K562 (cell line): ENCODE data around the gene NYNRIN. TPM values are rescaled to one million over a fixed set of nuclear protein-coding genes. Genes with fewer than 3 reads are reported as not detected.

Experiments
- ATAC-seq: fragments of 200-7000 bp; cut with Tn5 transposase; 3 replicates; pipeline ENCODE4 v1.9.1; 2020; ENCODE audit warnings: moderate library complexity
- BruUV-seq: library from RNA; stranded (reverse); fragments of 400-500 nt; replicated peaks from 2 replicates; lab custom pipeline; 2021; lab: Mats Ljungman, UMichigan
- CTCF ChIA-PET: fragments of 300-600 bp; formaldehyde crosslinking; extraction: SDS; loops from one replicate; lab custom pipeline; 2021; ENCODE audit warnings: low intra/inter-chr PET ratio; lab: Yijun Ruan, JAX
- POLR2A ChIA-PET: fragments of 300-600, 350-650 bp; sonication (Branson Sonifier 250); formaldehyde crosslinking; extraction: SDS; loops from one replicate; lab custom pipeline; 2021; ENCODE audit warnings: antibody characterized with exemption, inconsistent platforms; lab: Yijun Ruan, JAX
- DNase-seq, 4 experiments: peaks; one replicate each; pipeline versions ENCODE4 v3.0.0 to v3.0.0-alpha.2; 2011 to 2018; ENCODE audit warnings: low spot score in 3 of 4, mixed read lengths in 3 of 4; ENCODE audit errors: extremely low read depth in 1 of 4
- FAIRE-seq: peaks from 2 replicates; lab custom pipeline; 2011; peaks lifted over from hg19 to GRCh38; lab: Jason Lieb, UNC
- H2AFZ ChIP-seq: 2 replicates; pipeline ENCODE4 v1.6.0; 2011; ENCODE audit warnings: low read depth, low read length, control low read depth, inconsistent platforms
- H3K27ac ChIP-seq: fragments of 200-600 bp; 3 replicates; pipeline ENCODE4 v1.8.0; 2011; ENCODE audit warnings: low read depth, mild to moderate bottlenecking, control low read depth, inconsistent platforms, low read length, moderate library complexity, mixed read lengths; ENCODE audit errors: extremely low read depth
- H3K27me3 ChIP-seq, 2 experiments: fragments of 300-600 bp in 1 of 2; 2 replicates in 1 of 2; 3 replicates in 1 of 2; pipeline versions ENCODE4 v1.6.0 to v1.8.0; 2011; ENCODE audit warnings: inconsistent platforms in 2 of 2, low read length in 2 of 2, mild to moderate bottlenecking in 1 of 2, mixed read lengths in 1 of 2, moderate library complexity in 1 of 2; ENCODE audit not compliant: control insufficient read depth in 2 of 2, insufficient read depth in 2 of 2
- H3K36me3 ChIP-seq: fragments of 300-600 bp; 3 replicates; pipeline ENCODE4 v1.8.0; 2011; ENCODE audit warnings: mild to moderate bottlenecking, low read length, inconsistent platforms; ENCODE audit not compliant: control insufficient read depth, insufficient read depth
- H3K4me1 ChIP-seq, 2 experiments: fragments of 200-600 bp in 1 of 2; replicated peaks in 1 of 2; 2 replicates in 1 of 2; 3 replicates in 1 of 2; pipeline versions ENCODE4 v1.5.1 to v1.8.0; 2011; ENCODE audit warnings: inconsistent platforms in 2 of 2, low read length in 2 of 2, mild to moderate bottlenecking in 1 of 2, mixed read lengths in 1 of 2, moderate library complexity in 1 of 2; ENCODE audit not compliant: control insufficient read depth in 2 of 2, insufficient read depth in 2 of 2
- H3K4me2 ChIP-seq: 2 replicates; pipeline ENCODE4 v1.6.1; 2011; ENCODE audit warnings: low read length, control low read depth, inconsistent platforms, mixed read lengths; ENCODE audit not compliant: insufficient read depth
- H3K4me3 ChIP-seq: fragments of 200-600 bp; sonication (generic), shearing (Covaris generic); 2 replicates; pipeline ENCODE4 v1.5.1; 2016; ENCODE audit warnings: control low read depth, inconsistent platforms
- H3K79me2 ChIP-seq: fragments of 200-600 bp; 3 replicates; pipeline ENCODE4 v1.8.0; 2011; ENCODE audit warnings: low read length, inconsistent platforms; ENCODE audit not compliant: control insufficient read depth, insufficient read depth
- H3K9ac ChIP-seq, 2 experiments: 2 replicates each; pipeline versions ENCODE4 v1.6.0 to v1.6.1; 2011; ENCODE audit warnings: low read depth in 2 of 2, low read length in 2 of 2, control low read depth in 1 of 2, inconsistent platforms in 1 of 2, mild to moderate bottlenecking in 1 of 2, mixed read lengths in 1 of 2; ENCODE audit not compliant: insufficient read depth in 1 of 2
- H3K9me1 ChIP-seq: one replicate; pipeline ENCODE4 v1.6.0; 2011; ENCODE audit warnings: inconsistent platforms, mild to moderate bottlenecking, low read length, moderate library complexity; ENCODE audit not compliant: control insufficient read depth, insufficient read depth
- H3K9me3 ChIP-seq: replicated peaks from 2 replicates; pipeline ENCODE4 v1.5.1; 2011; ENCODE audit warnings: low read depth, low read length, inconsistent platforms; ENCODE audit not compliant: control insufficient read depth, insufficient read depth
- H4K20me1 ChIP-seq: replicated peaks from 2 replicates; pipeline ENCODE4 v1.6.1; 2011; ENCODE audit warnings: low read length, inconsistent platforms, mixed read lengths; ENCODE audit not compliant: control insufficient read depth, insufficient read depth
- CHD1 ChIP-seq: fragments of 200-600 bp; sonication (generic); IDR thresholded peaks from one replicate; pipeline ENCODE4 v1.6.1; 2012; ENCODE audit warnings: mild to moderate bottlenecking, moderate library complexity, low read length, inconsistent platforms
- DLX4 ChIP-seq: fragments of 250-450 bp; sonication (Bioruptor Pico); IDR thresholded peaks from 2 replicates; pipeline ENCODE4 v1.6.1; 2021; ENCODE audit warnings: mild to moderate bottlenecking
- ETV5 ChIP-seq: sonication (generic); formaldehyde crosslinking; IDR thresholded peaks from 2 replicates; pipeline ENCODE4 v1.4.0; 2020; ENCODE audit warnings: low read depth, mild to moderate bottlenecking, missing genetic modification reagents
- IRF2 ChIP-seq: sonication (generic); formaldehyde crosslinking; IDR thresholded peaks from 2 replicates; pipeline ENCODE4 v1.8.1; 2022; ENCODE audit warnings: mild to moderate bottlenecking, missing genetic modification reagents
- RFX5 ChIP-seq: IDR thresholded peaks from 2 replicates; pipeline ENCODE4 v1.6.1; 2011; ENCODE audit warnings: low read depth, mild to moderate bottlenecking, improper control_type of control experiment, low read length
- THRA ChIP-seq: fragments of 450-650 bp; IDR thresholded peaks from 2 replicates; pipeline ENCODE4 v1.6.1; 2017; ENCODE audit warnings: mild to moderate bottlenecking, moderate library complexity
- ZC3H4 ChIP-seq: sonication (generic); formaldehyde crosslinking; IDR thresholded peaks from 2 replicates; pipeline ENCODE4 v1.9.0; 2021; ENCODE audit warnings: missing genetic modification reagents, borderline replicate concordance
- ZFPM2 ChIP-seq: fragments of 250-450 bp; sonication (Bioruptor Pico); IDR thresholded peaks from 2 replicates; pipeline ENCODE4 v1.5.1; 2022; ENCODE audit warnings: mild to moderate bottlenecking
- ZNF354B ChIP-seq: fragments of 250-450 bp; sonication (Bioruptor Pico); IDR thresholded peaks from 2 replicates; pipeline ENCODE4 v1.4.0; 2020
- ZNF76 ChIP-seq: fragments of 250-450 bp; sonication (Bioruptor Pico); IDR thresholded peaks from 2 replicates; pipeline ENCODE4 v1.4.0; 2020; ENCODE audit warnings: mild to moderate bottlenecking, moderate library complexity, borderline replicate concordance
- WGBS: fragments of 100-300 bp; shearing (Covaris generic); methylation state at CpG from one replicate; pipeline ENCODE4 v1.1.6; 2016; ENCODE audit warnings: low coverage, mixed read lengths; ENCODE audit not compliant: insufficient coverage; ENCODE audit errors: missing lambda C conversion rate; 5-methylcytosine and 5-hydroxymethylcytosine counted together
- in situ Hi-C: fragments of 300-500 bp; cut with MboI; formaldehyde crosslinking; loops from 4 replicates; pipeline ENCODE4 v1.15.0; 2018; ENCODE audit warnings: inconsistent platforms, mixed read lengths
- intact Hi-C: fragments of 100-400 bp; cut with micrococcal nuclease; formaldehyde crosslinking; loops from 2 replicates; pipeline ENCODE4 v1.14.2; 2022
- polyA plus RNA-seq, 8 experiments: library from polyadenylated mRNA; depleted of rRNA in 4 of 8; stranded (reverse) in 5 of 8; unstranded in 3 of 8; fragments of >200 nt; fragmentation: Nextera tagmentation in 2 of 8; fragmentation: Illumina TruSeq in 1 of 8; extraction: Ambion mirVana in 2 of 8; extraction: Trizol in 1 of 8; gene quantifications; 2 replicates each; pipeline versions ENCODE4 v1.2.1 to v1.2.3, GENCODE V29; 2011 to 2014; ENCODE audit warnings: inconsistent platforms in 1 of 8, missing spikeins in 1 of 8
- total RNA-seq, 7 experiments: library from RNA; depleted of rRNA in 6 of 7; stranded (reverse); fragments of >200 nt in 6 of 7; fragmentation: Illumina TruSeq in 2 of 7; extraction: Trizol in 2 of 7; gene quantifications; 2 replicates each; pipeline versions ENCODE4 v1.2.1 to v1.2.3, GENCODE V29; 2011 to 2021; ENCODE audit warnings: low replicate concordance in 1 of 7

The NYNRIN gene
- total and polyA plus RNA-seq, 9 of the 15 experiments (the other 6 are each of a cell fraction or from before 2014, with no cell fraction given): 0.04 to 1.2 (median 0.28) TPM

- Histone ChIP-seq H3K27me3 (no peaks in the 10 kb centered on the region), H3K4me3 (no peak overlapping the region), H3K79me2 (no peaks in the 10 kb centered on the region), H3K36me3 (no peaks in the 10 kb centered on the region), H3K9ac (no peak overlapping the region), H3K9me1 (no peaks in the 10 kb centered on the region), H2AFZ (no peak overlapping the region), H3K9me3 (no peaks in the 10 kb centered on the region), H3K27ac (no peak overlapping the region), H3K4me2 (no peak overlapping the region), H4K20me1 (no peaks in the 10 kb centered on the region), H3K4me1 (peaks cover 12 to 39% of the 10 kb centered on the region in 2 experiments; a peak in 4 of 5 replicates)
- TF ChIP-seq DLX4 (CRISPR knock-in tag): no peak
- no peak for TF ChIP-seq IRF2 (CRISPR knock-in tag)
- TF ChIP-seq ZFPM2: no peak
- no peak for TF ChIP-seq RFX5
- TF ChIP-seq ZC3H4 (CRISPR knock-in tag): no peak
- TF ChIP-seq THRA: no peak
- TF ChIP-seq ETV5: no peak
- TF ChIP-seq CHD1: no peak
- no peak for TF ChIP-seq ZNF76 (CRISPR knock-in tag)
- no peak for TF ChIP-seq ZNF354B (CRISPR knock-in tag)
- in situ Hi-C loops (no loop called here), intact Hi-C loops (loop anchor here (5.0 kb wide), 1 partner anchor 33 kb away; no protein-coding TSS in a partner anchor)
- no TSS peak for BruUV-seq
- whole genome bisulfite sequencing: 50% methylated on average over 1 of the region's 1 CpG
- ATAC-seq (no peak), DNase-seq (no peak), FAIRE-seq (no peak)
- ChIA-PET CTCF (no interaction called here), POLR2A (no interaction called here)
These were observed 34.0 kb upstream of the NYNRIN start for GRCh38 chr14:24364841-24365240.
